ENCODE data around the gene RHBDD1. TPM values are rescaled to one million over a fixed set of nuclear protein-coding genes. Genes with fewer than 3 reads are reported as not detected.
A peak's percentile ranks its signal among the peaks of the same experiment; 100 is the strongest.

Gene RHBDD1
- total and polyA plus RNA-seq, 2 donors from 2014 or later, result 8.3 to 49.9 TPM

DNA sequence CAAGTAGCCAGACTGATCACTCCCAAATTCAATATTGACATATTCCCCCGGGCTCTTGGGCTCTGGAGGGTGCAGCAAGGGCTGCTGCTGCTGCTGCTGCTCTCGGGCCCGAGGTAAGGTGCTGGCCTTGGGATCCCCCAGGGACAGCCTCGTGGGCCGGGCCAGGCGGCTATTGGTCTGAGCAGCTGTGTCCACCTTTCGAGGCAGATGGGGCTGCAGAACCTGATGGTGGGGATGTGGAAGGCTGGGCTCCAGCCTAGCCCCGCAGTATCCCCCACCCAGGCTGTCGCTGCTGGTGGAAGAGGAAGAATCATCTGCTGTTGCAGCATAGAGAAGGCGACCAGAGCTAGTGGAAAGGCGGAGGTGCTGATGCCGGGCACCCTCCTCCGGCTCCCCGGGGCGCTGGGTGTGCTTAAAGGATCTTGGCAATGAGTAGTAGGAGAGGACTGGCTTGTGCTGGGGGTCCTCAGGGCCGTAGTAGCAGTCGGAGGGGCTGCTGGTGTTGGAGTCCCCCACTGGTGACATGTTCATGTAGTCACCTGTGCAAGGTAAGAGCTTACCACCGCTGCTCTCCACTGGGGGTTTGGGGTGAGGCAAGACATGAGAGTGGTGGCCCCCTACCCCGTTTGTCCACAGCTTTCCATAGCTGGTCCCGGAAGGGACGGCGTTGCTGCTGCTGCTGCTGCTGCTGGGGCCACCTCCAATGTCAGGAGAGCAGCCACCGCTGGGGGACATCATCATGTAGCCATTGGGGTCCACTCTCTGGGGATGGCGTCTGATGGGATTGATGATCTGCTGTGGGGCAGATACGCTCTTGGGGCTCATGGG lies 39.6 kb upstream of the RHBDD1 start:
- Histone ChIP-seq H3K4me3 (ENCODE audit: low read length in 3 of 3) (peak overlapping the region in 2 of 3 donors; percentile 23 to 68), H3K9ac (ENCODE audit: low read length in 3 of 3) (peak overlapping the region in 1 of 3 donors; percentile 40), H3K4me1 (ENCODE audit: control insufficient read depth in 2 of 3, insufficient read depth in 2 of 3, low read depth in 1 of 3, low read length in 3 of 3) (peaks cover 0 to 29% (median 8%) of the 10 kb centered on the region in 3 donors), H3K27me3 (ENCODE audit: control insufficient read depth, insufficient read depth, low read length) (no peaks in the 10 kb centered on the region), H3K9me3 (ENCODE audit: control insufficient read depth in 2 of 3, insufficient read depth in 1 of 3, low read length in 3 of 3) (no peaks in the 10 kb centered on the region), H3K27ac (ENCODE audit: low read depth in 2 of 2, low read length in 2 of 2) (peak overlapping the region; percentile 8 to 33), H3K36me3 (ENCODE audit: control insufficient read depth in 2 of 3, insufficient read depth in 3 of 3, low read length in 3 of 3) (no peaks in the 10 kb centered on the region)
- intact Hi-C loops (cut with DNase I), result loop anchor here (10.0 kb wide), 1 partner anchor 141 kb away; no protein-coding TSS in a partner anchor
- no peak for TF ChIP-seq CTCF (IDR thresholded peaks at IDR 0.05; ENCODE audit: borderline replicate concordance, extremely low read depth, insufficient read depth)
- DNase-seq, result peak in 1 of 5 donors; percentile 76
- FAIRE-seq, result no peak

DNA sequence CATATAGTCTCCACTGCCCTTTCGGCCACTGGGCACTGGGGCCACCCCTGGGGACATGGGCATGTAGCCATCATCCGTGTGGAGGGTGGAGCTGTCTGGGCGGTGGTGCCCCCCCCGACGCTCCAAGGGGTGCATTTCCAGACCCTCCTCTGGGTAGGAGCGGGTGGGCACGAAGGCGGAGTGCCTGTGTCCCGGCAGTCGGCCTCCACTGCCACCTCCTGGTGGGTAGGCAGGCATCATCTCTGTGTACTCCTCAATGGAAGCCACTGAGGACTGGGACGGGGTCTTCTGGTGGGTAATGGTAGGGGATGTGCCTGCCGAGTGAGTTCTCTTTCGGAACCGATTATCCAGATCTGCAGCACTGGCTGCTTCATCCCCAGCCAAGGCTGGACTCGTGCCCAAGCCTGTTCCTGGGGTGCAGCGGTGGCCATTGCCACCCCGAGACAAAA lies 39.0 kb upstream of the RHBDD1 start:
- FAIRE-seq (no peak), DNase-seq (peak in 1 of 5 donors; percentile 84)
- peak; percentile 23 for TF ChIP-seq CTCF (IDR thresholded peaks at IDR 0.05; ENCODE audit: borderline replicate concordance, extremely low read depth, insufficient read depth)
- intact Hi-C loops (cut with DNase I), result loop anchor here (10.0 kb wide), 1 partner anchor 142 kb away; no protein-coding TSS in a partner anchor
- Histone ChIP-seq H3K9me3 (ENCODE audit: control insufficient read depth in 2 of 3, insufficient read depth in 1 of 3, low read length in 3 of 3) (no peaks in the 10 kb centered on the region), H3K36me3 (ENCODE audit: control insufficient read depth in 2 of 3, insufficient read depth in 3 of 3, low read length in 3 of 3) (no peaks in the 10 kb centered on the region), H3K27ac (ENCODE audit: low read depth in 2 of 2, low read length in 2 of 2) (peak overlapping the region in 1 of 2 donors; percentile 33), H3K4me1 (ENCODE audit: control insufficient read depth in 2 of 3, insufficient read depth in 2 of 3, low read depth in 1 of 3, low read length in 3 of 3) (peaks cover 0 to 29% (median 12%) of the 10 kb centered on the region in 3 donors), H3K9ac (ENCODE audit: low read length in 3 of 3) (peak overlapping the region in 1 of 3 donors; percentile 34), H3K4me3 (ENCODE audit: low read length in 3 of 3) (peak overlapping the region in 2 of 3 donors; percentile 23 to 48), H3K27me3 (ENCODE audit: control insufficient read depth, insufficient read depth, low read length) (no peaks in the 10 kb centered on the region)

GRCh38 chr2:226797289-226797988 lies 38.4 kb upstream of the RHBDD1 start:
- Histone ChIP-seq H3K9me3 (ENCODE audit: control insufficient read depth in 2 of 3, insufficient read depth in 1 of 3, low read length in 3 of 3) (no peaks in the 10 kb centered on the region), H3K27ac (ENCODE audit: low read depth in 2 of 2, low read length in 2 of 2) (peak overlapping the region; percentile 23 to 33), H3K27me3 (ENCODE audit: control insufficient read depth, insufficient read depth, low read length) (no peaks in the 10 kb centered on the region), H3K9ac (ENCODE audit: low read length in 3 of 3) (no peak overlapping the region), H3K36me3 (ENCODE audit: control insufficient read depth in 2 of 3, insufficient read depth in 3 of 3, low read length in 3 of 3) (no peaks in the 10 kb centered on the region), H3K4me3 (ENCODE audit: low read length in 3 of 3) (peak overlapping the region in 2 of 3 donors; percentile 76 to 78), H3K4me1 (ENCODE audit: control insufficient read depth in 2 of 3, insufficient read depth in 2 of 3, low read depth in 1 of 3, low read length in 3 of 3) (peaks cover 0 to 26% (median 13%) of the 10 kb centered on the region in 3 donors)
- DNase-seq (peak in 2 of 5 donors; percentile 59 to 78), FAIRE-seq (no peak)
- intact Hi-C loops (cut with DNase I), result loop anchor here (10.0 kb wide), 1 partner anchor 143 kb away; no protein-coding TSS in a partner anchor
- TF ChIP-seq CTCF (IDR thresholded peaks at IDR 0.05; ENCODE audit: borderline replicate concordance, extremely low read depth, insufficient read depth), result no peak

Data from kidney (tissue), 14 donors.